K562 (cell line): ENCODE data around the gene TPCN1. TPM values are rescaled to one million over a fixed set of nuclear protein-coding genes. Genes with fewer than 3 reads are reported as not detected.
A peak's percentile ranks its signal among the peaks of the same experiment; 100 is the strongest.

Experiments used
- ARID1B ChIP-seq: fragments of 450-650 bp; IDR thresholded peaks from 2 replicates; pipeline ENCODE4 v1.6.1; 2016; ENCODE audit warnings: antibody characterized with exemption, mild to moderate bottlenecking, inconsistent platforms
- BRCA1 ChIP-seq, 2 experiments: fragments of 450-650 bp in 1 of 2; sonication (generic) in 1 of 2; formaldehyde crosslinking in 1 of 2; IDR thresholded peaks; 2 replicates each; pipeline versions ENCODE4 v1.5.0 to v1.6.1; 2017 to 2020; ENCODE audit warnings: mild to moderate bottlenecking in 1 of 2, missing genetic modification reagents in 1 of 2
- CBX8 ChIP-seq: fragments of 200-600 bp; sonication (generic); IDR thresholded peaks from 2 replicates; pipeline ENCODE4 v1.6.1; 2012; ENCODE audit warnings: borderline replicate concordance, mixed run types, low read depth, mild to moderate bottlenecking, moderate library complexity, mixed read lengths, low read length, control low read depth, inconsistent platforms; ENCODE audit not compliant: poor library complexity, severe bottlenecking; ENCODE audit errors: extremely low read depth
- CGGBP1 ChIP-seq: fragments of 250-450 bp; sonication (Bioruptor Pico); IDR thresholded peaks from 2 replicates; pipeline ENCODE4 v1.9.0; 2021; ENCODE audit warnings: mild to moderate bottlenecking
- DMBX1 ChIP-seq: fragments of 250-450 bp; sonication (Bioruptor Pico); IDR thresholded peaks from 2 replicates; pipeline ENCODE4 v1.8.0; 2022; ENCODE audit warnings: inconsistent platforms, mild to moderate bottlenecking, moderate library complexity, borderline replicate concordance
- E4F1 ChIP-seq: fragments of 250-450 bp; sonication (Bioruptor Pico); IDR thresholded peaks from 2 replicates; pipeline ENCODE4 v1.5.0; 2021; ENCODE audit warnings: mild to moderate bottlenecking, borderline replicate concordance
- EP400 ChIP-seq: fragments of 450-650 bp; IDR thresholded peaks from 2 replicates; pipeline ENCODE4 v1.6.1; 2017; ENCODE audit warnings: antibody characterized with exemption, mild to moderate bottlenecking, moderate library complexity
- KDM1A ChIP-seq, 2 experiments: fragments of 450-650 bp; IDR thresholded peaks; 2 replicates each; pipeline ENCODE4 v1.6.1; 2016; ENCODE audit warnings: mild to moderate bottlenecking in 2 of 2
- KLF13 ChIP-seq: fragments of 450-650 bp; IDR thresholded peaks from 2 replicates; pipeline ENCODE4 v1.6.1; 2016; ENCODE audit warnings: missing genetic modification characterization, low read depth, mild to moderate bottlenecking, missing compliant biosample characterization, moderate library complexity, borderline replicate concordance
- MYC ChIP-seq, 2 experiments: fragments of 250-450 bp in 1 of 2; sonication (Bioruptor Pico) in 1 of 2; IDR thresholded peaks; 2 replicates each; pipeline versions ENCODE4 v1.5.1 to v1.6.1; 2012 to 2021; ENCODE audit warnings: low read depth in 2 of 2, borderline replicate concordance in 1 of 2, improper control_type of control experiment in 1 of 2, low read length in 1 of 2, mild to moderate bottlenecking in 1 of 2, moderate library complexity in 1 of 2
- PHB2 ChIP-seq: fragments of 450-650 bp; IDR thresholded peaks from 2 replicates; pipeline ENCODE4 v1.6.1; 2017; ENCODE audit warnings: low read depth
- ZEB2 ChIP-seq: fragments of 450-650 bp; IDR thresholded peaks from 2 replicates; pipeline ENCODE4 v1.6.1; 2016
- ZNF174 ChIP-seq: fragments of 250-450 bp; sonication (Bioruptor Pico); IDR thresholded peaks from 2 replicates; pipeline ENCODE4 v1.4.0; 2020; ENCODE audit warnings: mild to moderate bottlenecking
- ZNF561 ChIP-seq: fragments of 450-650 bp; formaldehyde crosslinking; conservative IDR thresholded peaks from 2 replicates; pipeline ENCODE4 v1.4.0; 2020; ENCODE audit warnings: mild to moderate bottlenecking, moderate library complexity
- ZNF639 ChIP-seq, 2 experiments: fragments of 200-800 bp in 1 of 2; sonication (Bioruptor generic) in 1 of 2; sonication (generic) in 1 of 2; formaldehyde crosslinking in 1 of 2; IDR thresholded peaks in 1 of 2; conservative IDR thresholded peaks in 1 of 2; 2 replicates each; pipeline versions ENCODE4 v1.5.0 to v1.6.1; 2016 to 2020; ENCODE audit warnings: missing compliant biosample characterization in 1 of 2, missing genetic modification characterization in 1 of 2, missing genetic modification reagents in 1 of 2
- polyA plus RNA-seq, 8 experiments: library from polyadenylated mRNA; depleted of rRNA in 4 of 8; stranded (reverse) in 5 of 8; unstranded in 3 of 8; fragments of >200 nt; fragmentation: Nextera tagmentation in 2 of 8; fragmentation: Illumina TruSeq in 1 of 8; extraction: Ambion mirVana in 2 of 8; extraction: Trizol in 1 of 8; gene quantifications; 2 replicates each; pipeline versions ENCODE4 v1.2.1 to v1.2.3, GENCODE V29; 2011 to 2014; ENCODE audit warnings: inconsistent platforms in 1 of 8, missing spikeins in 1 of 8
- total RNA-seq, 7 experiments: library from RNA; depleted of rRNA in 6 of 7; stranded (reverse); fragments of >200 nt in 6 of 7; fragmentation: Illumina TruSeq in 2 of 7; extraction: Trizol in 2 of 7; gene quantifications; 2 replicates each; pipeline versions ENCODE4 v1.2.1 to v1.2.3, GENCODE V29; 2011 to 2021; ENCODE audit warnings: low replicate concordance in 1 of 7
- TF ChIP-seq, protein P1 (sequence below): fragments of 450-650 bp; IDR thresholded peaks from 2 replicates; pipeline ENCODE4 v1.6.1; 2014; ENCODE audit warnings: low read depth, mild to moderate bottlenecking, moderate library complexity, borderline replicate concordance
- TF ChIP-seq, protein P2 (sequence below), 2 experiments: fragments of 450-650 bp; conservative IDR thresholded peaks; 2 replicates each; pipeline ENCODE4 v1.6.1; 2017; ENCODE audit warnings: mild to moderate bottlenecking in 2 of 2, moderate library complexity in 2 of 2
- TF ChIP-seq, protein P3 (sequence below): sonication (generic); formaldehyde crosslinking; IDR thresholded peaks from 2 replicates; pipeline ENCODE4 v1.9.0; 2022; ENCODE audit warnings: mild to moderate bottlenecking, missing genetic modification reagents

The TPCN1 gene
- total and polyA plus RNA-seq, 9 of the 15 experiments (the other 6 are each of a cell fraction or from before 2014, with no cell fraction given) = 0.80 to 23.8 (median 7.4) TPM

- TF ChIP-seq CGGBP1 (CRISPR knock-in tag) (no peak), ARID1B (peak; percentile 83), DMBX1 (CRISPR knock-in tag) (peak; percentile 74; the same call in 1 of the 2 replicates), ZNF561 (CRISPR knock-in tag) (no peak), KDM1A (IDR thresholded peaks at IDR 0.05) (peak; percentile 94 to 96), ZNF639 (CRISPR knock-in tag; conservative IDR thresholded peaks at IDR 0.05 in 1 of 2, IDR thresholded peaks at IDR 0.05 in 1 of 2) (no peak), CBX8 (no peak), ZNF174 (CRISPR knock-in tag) (no peak), MYC (IDR thresholded peaks at IDR 0.05; ENCODE audit: low read depth, low read length) (peak; percentile 69; the same call in 1 of the 2 replicates), MYC (CRISPR knock-in tag; IDR thresholded peaks at IDR 0.05; ENCODE audit: borderline replicate concordance, low read depth) (no peak), ZEB2 (peak; percentile 91), KLF13 (no peak), BRCA1 (IDR thresholded peaks at IDR 0.05) (no peak), BRCA1 (CRISPR knock-in tag; IDR thresholded peaks at IDR 0.05) (no peak), EP400 (peak; percentile 59), E4F1 (CRISPR knock-in tag) (no peak), PHB2 (0 out of 2 replicates have a peak, but pooled peaks have one; percentile 42)
- TF ChIP-seq, protein P1, sequence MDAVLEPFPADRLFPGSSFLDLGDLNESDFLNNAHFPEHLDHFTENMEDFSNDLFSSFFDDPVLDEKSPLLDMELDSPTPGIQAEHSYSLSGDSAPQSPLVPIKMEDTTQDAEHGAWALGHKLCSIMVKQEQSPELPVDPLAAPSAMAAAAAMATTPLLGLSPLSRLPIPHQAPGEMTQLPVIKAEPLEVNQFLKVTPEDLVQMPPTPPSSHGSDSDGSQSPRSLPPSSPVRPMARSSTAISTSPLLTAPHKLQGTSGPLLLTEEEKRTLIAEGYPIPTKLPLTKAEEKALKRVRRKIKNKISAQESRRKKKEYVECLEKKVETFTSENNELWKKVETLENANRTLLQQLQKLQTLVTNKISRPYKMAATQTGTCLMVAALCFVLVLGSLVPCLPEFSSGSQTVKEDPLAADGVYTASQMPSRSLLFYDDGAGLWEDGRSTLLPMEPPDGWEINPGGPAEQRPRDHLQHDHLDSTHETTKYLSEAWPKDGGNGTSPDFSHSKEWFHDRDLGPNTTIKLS = peak; percentile 63; the same call in 1 of the 2 replicates
- TF ChIP-seq, protein P2, sequence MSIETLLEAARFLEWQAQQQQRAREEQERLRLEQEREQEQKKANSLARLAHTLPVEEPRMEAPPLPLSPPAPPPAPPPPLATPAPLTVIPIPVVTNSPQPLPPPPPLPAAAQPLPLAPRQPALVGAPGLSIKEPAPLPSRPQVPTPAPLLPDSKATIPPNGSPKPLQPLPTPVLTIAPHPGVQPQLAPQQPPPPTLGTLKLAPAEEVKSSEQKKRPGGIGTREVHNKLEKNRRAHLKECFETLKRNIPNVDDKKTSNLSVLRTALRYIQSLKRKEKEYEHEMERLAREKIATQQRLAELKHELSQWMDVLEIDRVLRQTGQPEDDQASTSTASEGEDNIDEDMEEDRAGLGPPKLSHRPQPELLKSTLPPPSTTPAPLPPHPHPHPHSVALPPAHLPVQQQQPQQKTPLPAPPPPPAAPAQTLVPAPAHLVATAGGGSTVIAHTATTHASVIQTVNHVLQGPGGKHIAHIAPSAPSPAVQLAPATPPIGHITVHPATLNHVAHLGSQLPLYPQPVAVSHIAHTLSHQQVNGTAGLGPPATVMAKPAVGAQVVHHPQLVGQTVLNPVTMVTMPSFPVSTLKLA (conservative IDR thresholded peaks at IDR 0.05) = peak; percentile 62 to 73
- TF ChIP-seq, protein P3, sequence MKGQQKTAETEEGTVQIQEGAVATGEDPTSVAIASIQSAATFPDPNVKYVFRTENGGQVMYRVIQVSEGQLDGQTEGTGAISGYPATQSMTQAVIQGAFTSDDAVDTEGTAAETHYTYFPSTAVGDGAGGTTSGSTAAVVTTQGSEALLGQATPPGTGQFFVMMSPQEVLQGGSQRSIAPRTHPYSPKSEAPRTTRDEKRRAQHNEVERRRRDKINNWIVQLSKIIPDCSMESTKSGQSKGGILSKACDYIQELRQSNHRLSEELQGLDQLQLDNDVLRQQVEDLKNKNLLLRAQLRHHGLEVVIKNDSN (CRISPR knock-in tag) = peak; percentile 25; the same call in 1 of the 2 replicates
These were observed 17.0 kb downstream of the TPCN1 start (continued) for GRCh38 chr12:113238309-113238708.
